Liver (tissue), 9 donors: ENCODE measurements around the gene TBX15. TPM values are rescaled to one million over a fixed set of nuclear protein-coding genes. Genes with fewer than 3 reads are reported as not detected.

Experiments used
- DNase-seq: peaks from one replicate; pipeline ENCODE4 v3.0.0-alpha.2; 2017; ENCODE audit warnings: low spot score
- H3K27ac ChIP-seq, 2 donors: one replicate each; pipeline ENCODE4 v1.7.0; 2013; ENCODE audit warnings: inconsistent platforms in 2 of 2, low read length in 2 of 2, control low read depth in 1 of 2, low read depth in 1 of 2, mild to moderate bottlenecking in 1 of 2
- H3K27me3 ChIP-seq, 4 donors: one replicate each; pipeline versions ENCODE4 v1.6.1 to v1.7.0; 2013; ENCODE audit warnings: low read length in 3 of 4, inconsistent platforms in 1 of 4, mild to moderate bottlenecking in 1 of 4, moderate library complexity in 1 of 4; ENCODE audit not compliant: control insufficient read depth in 4 of 4, insufficient read depth in 4 of 4
- H3K36me3 ChIP-seq, 4 donors: one replicate each; pipeline versions ENCODE4 v1.6.1 to v1.7.0; 2013; ENCODE audit warnings: low read length in 3 of 4, mild to moderate bottlenecking in 3 of 4, low read depth in 1 of 4, moderate library complexity in 1 of 4; ENCODE audit not compliant: control insufficient read depth in 4 of 4, insufficient read depth in 3 of 4
- H3K4me1 ChIP-seq, 4 donors: one replicate each; pipeline versions ENCODE4 v1.6.1 to v1.7.0; 2013; ENCODE audit warnings: low read length in 3 of 4, mild to moderate bottlenecking in 3 of 4, moderate library complexity in 1 of 4; ENCODE audit not compliant: control insufficient read depth in 4 of 4, insufficient read depth in 4 of 4
- H3K4me3 ChIP-seq, 3 donors: one replicate each; pipeline versions ENCODE4 v1.6.1 to v1.7.0; 2013; ENCODE audit warnings: low read length in 3 of 3, control low read depth in 1 of 3, low read depth in 1 of 3, mild to moderate bottlenecking in 1 of 3
- H3K9ac ChIP-seq, 2 donors: one replicate each; pipeline ENCODE4 v1.7.0; 2013; ENCODE audit warnings: low read length in 2 of 2, mild to moderate bottlenecking in 2 of 2, moderate library complexity in 2 of 2, control low read depth in 1 of 2, low read depth in 1 of 2
- H3K9me3 ChIP-seq, 4 donors: one replicate each; pipeline versions ENCODE4 v1.6.1 to v1.7.0; 2013; ENCODE audit warnings: low read length in 3 of 4; ENCODE audit not compliant: control insufficient read depth in 4 of 4
- EGR1 ChIP-seq, 2 donors: IDR thresholded peaks; 2 replicates each; pipeline ENCODE4 v1.6.1; 2016 to 2018; ENCODE audit warnings: antibody characterized with exemption in 2 of 2, low read depth in 2 of 2
- FOXA1 ChIP-seq: IDR thresholded peaks from 2 replicates; pipeline ENCODE4 v1.6.1; 2016; ENCODE audit warnings: antibody characterized with exemption
- FOXA2 ChIP-seq: IDR thresholded peaks from 2 replicates; pipeline ENCODE4 v1.6.1; 2016; ENCODE audit warnings: antibody characterized with exemption
- GABPA ChIP-seq, 2 donors: IDR thresholded peaks in 1 of 2; conservative IDR thresholded peaks in 1 of 2; 2 replicates each; pipeline ENCODE4 v1.6.1; 2016; ENCODE audit warnings: antibody characterized with exemption in 2 of 2, mild to moderate bottlenecking in 1 of 2, moderate library complexity in 1 of 2
- HNF4A ChIP-seq, 2 donors: conservative IDR thresholded peaks; 2 replicates each; pipeline ENCODE4 v1.6.1; 2016; ENCODE audit warnings: antibody characterized with exemption in 2 of 2, mild to moderate bottlenecking in 2 of 2
- HNF4G ChIP-seq: IDR thresholded peaks from 2 replicates; pipeline ENCODE4 v1.6.1; 2016; ENCODE audit warnings: antibody characterized with exemption
- JUND ChIP-seq, 2 donors: IDR thresholded peaks; 2 replicates each; pipeline ENCODE4 v1.6.1; 2016; ENCODE audit warnings: antibody characterized with exemption in 2 of 2
- NR2F2 ChIP-seq: IDR thresholded peaks from 2 replicates; pipeline ENCODE4 v1.6.1; 2016; ENCODE audit warnings: antibody characterized with exemption
- RAD21 ChIP-seq, 2 donors: IDR thresholded peaks; 2 replicates each; pipeline ENCODE4 v1.6.1; 2016; ENCODE audit warnings: antibody characterized with exemption in 2 of 2, mild to moderate bottlenecking in 2 of 2
- RXRA ChIP-seq, 2 donors: IDR thresholded peaks; 2 replicates each; pipeline ENCODE4 v1.6.1; 2017 to 2018; ENCODE audit warnings: antibody characterized with exemption in 2 of 2, mild to moderate bottlenecking in 1 of 2
- SP1 ChIP-seq: IDR thresholded peaks from 2 replicates; pipeline ENCODE4 v1.6.1; 2018; ENCODE audit warnings: antibody characterized with exemption, mild to moderate bottlenecking
- TAF1 ChIP-seq: conservative IDR thresholded peaks from 2 replicates; pipeline ENCODE4 v1.6.1; 2016; ENCODE audit warnings: antibody characterized with exemption, mild to moderate bottlenecking
- YY1 ChIP-seq: IDR thresholded peaks from 2 replicates; pipeline ENCODE4 v1.6.1; 2016; ENCODE audit warnings: antibody characterized with exemption, mild to moderate bottlenecking
- WGBS: extraction: QIAGEN DNeasy Blood & Tissue Kit; methylation state at CpG from one replicate; pipeline ENCODE4 v1.1.7; 2013; 5-methylcytosine and 5-hydroxymethylcytosine counted together
- polyA plus RNA-seq, 2 donors: library from polyadenylated mRNA; stranded (reverse) in 1 of 2; unstranded in 1 of 2; fragments of 200-250 nt in 1 of 2; fragments of >200 nt in 1 of 2; fragmentation: Nextera tagmentation in 1 of 2; extraction: Ambion mirVana in 1 of 2; gene quantifications; one replicate each; pipeline versions ENCODE4 v1.2.1 to v1.2.3, GENCODE V29; 2013 to 2015
- total RNA-seq, 2 donors: library from RNA; depleted of rRNA; stranded (reverse); fragments of >200 nt; gene quantifications; one replicate each; pipeline ENCODE4 v1.2.3, GENCODE V29; 2014
- TF ChIP-seq, protein P1 (sequence below): fragments of 150-350 bp; IDR thresholded peaks from 2 replicates; pipeline ENCODE4 v1.5.1; 2017; ENCODE audit warnings: improper control_type of control experiment, low read depth, low read length; ENCODE audit not compliant: missing input control
- TF ChIP-seq, protein P2 (sequence below): IDR thresholded peaks from 2 replicates; pipeline ENCODE4 v1.6.1; 2016; ENCODE audit warnings: antibody characterized with exemption, mild to moderate bottlenecking
- TF ChIP-seq, protein P3 (sequence below): IDR thresholded peaks from 2 replicates; pipeline ENCODE4 v1.6.1; 2016; ENCODE audit warnings: antibody characterized with exemption
- TF ChIP-seq, protein P4 (sequence below): IDR thresholded peaks from 2 replicates; pipeline ENCODE4 v1.6.1; 2016; ENCODE audit warnings: antibody characterized with exemption
- TF ChIP-seq, protein P5 (sequence below): IDR thresholded peaks from 2 replicates; pipeline ENCODE4 v1.6.1; 2016; ENCODE audit warnings: antibody characterized with exemption
- donor health status: healthy.
- donor health status: healthy.
- donor health status: healthy.
- donor health status: healthy.
- donor health status: healthy.

Gene TBX15
- total and polyA plus RNA-seq, 4 donors: 0.09 to 15.5 (median 3.5) TPM

DNA sequence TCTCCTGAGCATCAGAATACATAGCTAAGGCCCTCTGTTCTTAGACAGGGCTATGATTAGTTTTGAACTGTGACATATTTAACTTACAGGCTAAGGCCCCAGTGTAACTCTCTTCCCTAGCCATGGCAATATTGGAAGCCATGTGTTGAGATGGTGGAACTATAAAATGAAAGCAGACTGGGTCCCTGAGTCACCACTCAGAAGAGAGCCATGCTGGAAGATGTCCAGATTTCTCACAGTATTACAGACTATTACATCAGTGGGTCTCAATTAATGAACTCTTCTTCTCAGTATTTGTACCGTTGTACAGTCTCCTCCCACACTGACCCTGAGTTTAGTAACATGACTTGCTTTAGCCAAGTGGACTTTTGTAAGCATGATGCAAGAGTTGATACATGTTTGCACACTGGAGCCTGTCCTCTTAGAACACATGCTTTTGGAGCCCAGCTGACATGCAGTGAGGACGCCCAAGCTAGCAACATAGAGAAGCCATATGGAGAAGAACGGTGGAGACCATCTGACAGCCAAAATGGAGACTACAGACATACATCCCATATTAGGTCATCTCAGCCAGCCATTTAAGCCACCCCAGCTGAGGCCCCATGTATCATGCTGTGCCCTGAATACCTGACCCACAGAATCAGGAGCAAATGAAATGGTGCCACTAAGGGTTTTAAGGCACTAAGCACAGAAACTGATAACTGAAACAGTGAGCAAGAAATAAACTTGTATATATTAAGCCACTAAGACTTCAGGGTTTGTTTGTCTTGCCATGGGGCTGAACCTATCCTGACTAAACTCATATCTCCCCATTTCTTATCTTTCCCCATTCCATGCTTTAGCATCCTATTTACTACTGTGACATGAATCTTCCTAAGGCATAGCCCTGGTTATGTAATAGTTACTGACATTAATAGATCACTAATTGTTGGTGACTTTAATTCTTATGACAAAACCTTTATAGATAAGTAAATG lies 24.4 kb downstream of the TBX15 start (continued):
- TF ChIP-seq EGR1 (IDR thresholded peaks at IDR 0.05; ENCODE audit: low read depth in 2 of 2): peak in 1 of 2 donors; percentile 78
- peak; percentile 99 to 100 for TF ChIP-seq HNF4A (conservative IDR thresholded peaks at IDR 0.05)
- TF ChIP-seq SP1: peak; percentile 99
- TF ChIP-seq, protein P1, sequence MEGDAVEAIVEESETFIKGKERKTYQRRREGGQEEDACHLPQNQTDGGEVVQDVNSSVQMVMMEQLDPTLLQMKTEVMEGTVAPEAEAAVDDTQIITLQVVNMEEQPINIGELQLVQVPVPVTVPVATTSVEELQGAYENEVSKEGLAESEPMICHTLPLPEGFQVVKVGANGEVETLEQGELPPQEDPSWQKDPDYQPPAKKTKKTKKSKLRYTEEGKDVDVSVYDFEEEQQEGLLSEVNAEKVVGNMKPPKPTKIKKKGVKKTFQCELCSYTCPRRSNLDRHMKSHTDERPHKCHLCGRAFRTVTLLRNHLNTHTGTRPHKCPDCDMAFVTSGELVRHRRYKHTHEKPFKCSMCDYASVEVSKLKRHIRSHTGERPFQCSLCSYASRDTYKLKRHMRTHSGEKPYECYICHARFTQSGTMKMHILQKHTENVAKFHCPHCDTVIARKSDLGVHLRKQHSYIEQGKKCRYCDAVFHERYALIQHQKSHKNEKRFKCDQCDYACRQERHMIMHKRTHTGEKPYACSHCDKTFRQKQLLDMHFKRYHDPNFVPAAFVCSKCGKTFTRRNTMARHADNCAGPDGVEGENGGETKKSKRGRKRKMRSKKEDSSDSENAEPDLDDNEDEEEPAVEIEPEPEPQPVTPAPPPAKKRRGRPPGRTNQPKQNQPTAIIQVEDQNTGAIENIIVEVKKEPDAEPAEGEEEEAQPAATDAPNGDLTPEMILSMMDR: no peak
- TF ChIP-seq, protein P2, sequence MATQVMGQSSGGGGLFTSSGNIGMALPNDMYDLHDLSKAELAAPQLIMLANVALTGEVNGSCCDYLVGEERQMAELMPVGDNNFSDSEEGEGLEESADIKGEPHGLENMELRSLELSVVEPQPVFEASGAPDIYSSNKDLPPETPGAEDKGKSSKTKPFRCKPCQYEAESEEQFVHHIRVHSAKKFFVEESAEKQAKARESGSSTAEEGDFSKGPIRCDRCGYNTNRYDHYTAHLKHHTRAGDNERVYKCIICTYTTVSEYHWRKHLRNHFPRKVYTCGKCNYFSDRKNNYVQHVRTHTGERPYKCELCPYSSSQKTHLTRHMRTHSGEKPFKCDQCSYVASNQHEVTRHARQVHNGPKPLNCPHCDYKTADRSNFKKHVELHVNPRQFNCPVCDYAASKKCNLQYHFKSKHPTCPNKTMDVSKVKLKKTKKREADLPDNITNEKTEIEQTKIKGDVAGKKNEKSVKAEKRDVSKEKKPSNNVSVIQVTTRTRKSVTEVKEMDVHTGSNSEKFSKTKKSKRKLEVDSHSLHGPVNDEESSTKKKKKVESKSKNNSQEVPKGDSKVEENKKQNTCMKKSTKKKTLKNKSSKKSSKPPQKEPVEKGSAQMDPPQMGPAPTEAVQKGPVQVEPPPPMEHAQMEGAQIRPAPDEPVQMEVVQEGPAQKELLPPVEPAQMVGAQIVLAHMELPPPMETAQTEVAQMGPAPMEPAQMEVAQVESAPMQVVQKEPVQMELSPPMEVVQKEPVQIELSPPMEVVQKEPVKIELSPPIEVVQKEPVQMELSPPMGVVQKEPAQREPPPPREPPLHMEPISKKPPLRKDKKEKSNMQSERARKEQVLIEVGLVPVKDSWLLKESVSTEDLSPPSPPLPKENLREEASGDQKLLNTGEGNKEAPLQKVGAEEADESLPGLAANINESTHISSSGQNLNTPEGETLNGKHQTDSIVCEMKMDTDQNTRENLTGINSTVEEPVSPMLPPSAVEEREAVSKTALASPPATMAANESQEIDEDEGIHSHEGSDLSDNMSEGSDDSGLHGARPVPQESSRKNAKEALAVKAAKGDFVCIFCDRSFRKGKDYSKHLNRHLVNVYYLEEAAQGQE: peak; percentile 81

DNA sequence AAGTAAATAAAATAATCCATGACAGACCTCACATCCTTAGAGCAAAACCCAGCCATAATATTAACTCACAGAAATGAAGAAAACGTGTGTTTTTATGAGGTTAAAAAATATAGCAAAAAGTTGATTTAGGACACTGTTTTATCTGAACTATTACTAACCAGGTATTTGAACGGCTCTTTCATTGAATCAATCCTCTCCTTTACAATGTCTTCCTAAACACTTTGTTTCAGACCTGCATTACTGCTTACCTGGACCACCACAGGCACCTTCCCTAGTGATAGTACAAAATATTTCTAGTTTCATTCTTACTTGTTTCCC lies 25.0 kb downstream of the TBX15 start:
- Histone ChIP-seq H3K9me3 (no peaks in the 10 kb centered on the region), H3K27me3 (no peaks in the 10 kb centered on the region), H3K4me3 (no peak overlapping the region), H3K36me3 (no peaks in the 10 kb centered on the region), H3K27ac (peak overlapping the region; percentile 74 to 86), H3K4me1 (peaks cover 14 to 60% (median 44%) of the 10 kb centered on the region in 4 donors), H3K9ac (no peak overlapping the region)
- WGBS: 81% methylated on average over 2 of the region's 2 CpGs
- DNase-seq: no peak
- TF ChIP-seq, protein P3, sequence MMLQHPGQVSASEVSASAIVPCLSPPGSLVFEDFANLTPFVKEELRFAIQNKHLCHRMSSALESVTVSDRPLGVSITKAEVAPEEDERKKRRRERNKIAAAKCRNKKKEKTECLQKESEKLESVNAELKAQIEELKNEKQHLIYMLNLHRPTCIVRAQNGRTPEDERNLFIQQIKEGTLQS: no peak
- TF ChIP-seq, protein P4, sequence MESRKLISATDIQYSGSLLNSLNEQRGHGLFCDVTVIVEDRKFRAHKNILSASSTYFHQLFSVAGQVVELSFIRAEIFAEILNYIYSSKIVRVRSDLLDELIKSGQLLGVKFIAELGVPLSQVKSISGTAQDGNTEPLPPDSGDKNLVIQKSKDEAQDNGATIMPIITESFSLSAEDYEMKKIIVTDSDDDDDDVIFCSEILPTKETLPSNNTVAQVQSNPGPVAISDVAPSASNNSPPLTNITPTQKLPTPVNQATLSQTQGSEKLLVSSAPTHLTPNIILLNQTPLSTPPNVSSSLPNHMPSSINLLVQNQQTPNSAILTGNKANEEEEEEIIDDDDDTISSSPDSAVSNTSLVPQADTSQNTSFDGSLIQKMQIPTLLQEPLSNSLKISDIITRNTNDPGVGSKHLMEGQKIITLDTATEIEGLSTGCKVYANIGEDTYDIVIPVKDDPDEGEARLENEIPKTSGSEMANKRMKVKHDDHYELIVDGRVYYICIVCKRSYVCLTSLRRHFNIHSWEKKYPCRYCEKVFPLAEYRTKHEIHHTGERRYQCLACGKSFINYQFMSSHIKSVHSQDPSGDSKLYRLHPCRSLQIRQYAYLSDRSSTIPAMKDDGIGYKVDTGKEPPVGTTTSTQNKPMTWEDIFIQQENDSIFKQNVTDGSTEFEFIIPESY: no peak
- TF ChIP-seq SP1: no peak
- TF ChIP-seq, protein P5, sequence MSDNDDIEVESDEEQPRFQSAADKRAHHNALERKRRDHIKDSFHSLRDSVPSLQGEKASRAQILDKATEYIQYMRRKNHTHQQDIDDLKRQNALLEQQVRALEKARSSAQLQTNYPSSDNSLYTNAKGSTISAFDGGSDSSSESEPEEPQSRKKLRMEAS: no peak
- no peak for TF ChIP-seq YY1
- no peak for TF ChIP-seq NR2F2
- TF ChIP-seq RAD21 (IDR thresholded peaks at IDR 0.05): no peak
- TF ChIP-seq HNF4A (conservative IDR thresholded peaks at IDR 0.05): no peak
- TF ChIP-seq JUND (IDR thresholded peaks at IDR 0.05): no peak
- TF ChIP-seq TAF1: no peak
- TF ChIP-seq HNF4G: no peak
- TF ChIP-seq FOXA1: no peak
- no peak for TF ChIP-seq GABPA (IDR thresholded peaks at IDR 0.05 in 1 of 2, conservative IDR thresholded peaks at IDR 0.05 in 1 of 2)
- TF ChIP-seq RXRA (IDR thresholded peaks at IDR 0.05): no peak
- no peak for TF ChIP-seq FOXA2
- TF ChIP-seq, protein P2: no peak
